Fibroblast of mammary gland (primary cell): ENCODE results near the gene CAPZB.

Experiments used
- DNase-seq: peaks from one replicate; pipeline ENCODE4 v3.0.0-alpha.2; 2010; ENCODE audit warnings: low read depth
- H3K4me3 ChIP-seq: 2 replicates; pipeline ENCODE4 v1.5.1; 2011; ENCODE audit warnings: low read depth, mild to moderate bottlenecking, low read length, moderate library complexity; ENCODE audit not compliant: control insufficient read depth
- TF ChIP-seq, protein P1 (sequence below): conservative IDR thresholded peaks from 2 replicates; pipeline ENCODE4 v1.5.1; 2011; ENCODE audit warnings: low read depth, low read length, inconsistent platforms; ENCODE audit not compliant: control insufficient read depth, insufficient read depth

Gene CAPZB

DNA sequence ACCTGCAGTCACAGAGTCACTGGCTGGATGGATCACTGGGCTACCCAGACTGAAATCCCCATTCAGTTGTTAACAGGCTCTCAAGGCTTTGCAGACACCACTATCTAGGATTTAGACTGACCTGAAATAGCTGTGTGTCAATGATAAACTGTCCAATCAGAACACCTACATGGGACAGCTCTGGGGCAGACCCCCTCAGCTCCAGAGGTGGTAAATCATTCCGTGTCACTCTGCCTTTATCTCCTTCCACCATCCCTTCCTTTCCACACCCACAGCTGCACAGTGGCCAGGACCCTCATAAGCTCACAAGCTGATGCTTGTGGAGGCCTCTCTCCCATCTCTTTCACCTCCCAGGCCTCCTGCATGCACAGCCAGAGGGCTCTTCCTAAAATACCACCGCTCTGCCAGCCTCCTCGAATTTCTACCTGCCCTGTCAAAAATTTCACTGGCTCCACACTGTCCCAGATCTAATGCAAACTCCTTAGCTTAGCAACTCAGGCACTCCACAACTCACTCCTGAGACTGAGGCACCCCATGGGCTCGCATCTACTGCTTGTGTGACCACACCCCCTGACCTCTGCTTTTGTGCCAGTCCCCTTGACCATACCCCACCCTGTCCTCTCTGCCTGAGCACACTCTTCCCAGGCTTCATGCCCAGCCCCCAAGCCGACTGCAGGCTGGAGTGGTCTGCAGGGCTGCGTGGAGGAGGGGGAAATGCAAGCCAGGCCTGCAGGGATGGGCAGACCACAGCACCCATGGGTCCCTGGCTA lies 5.8 kb downstream of the CAPZB start:
- H3K4me3 ChIP-seq, result no peak overlapping the region
- TF ChIP-seq, protein P1, sequence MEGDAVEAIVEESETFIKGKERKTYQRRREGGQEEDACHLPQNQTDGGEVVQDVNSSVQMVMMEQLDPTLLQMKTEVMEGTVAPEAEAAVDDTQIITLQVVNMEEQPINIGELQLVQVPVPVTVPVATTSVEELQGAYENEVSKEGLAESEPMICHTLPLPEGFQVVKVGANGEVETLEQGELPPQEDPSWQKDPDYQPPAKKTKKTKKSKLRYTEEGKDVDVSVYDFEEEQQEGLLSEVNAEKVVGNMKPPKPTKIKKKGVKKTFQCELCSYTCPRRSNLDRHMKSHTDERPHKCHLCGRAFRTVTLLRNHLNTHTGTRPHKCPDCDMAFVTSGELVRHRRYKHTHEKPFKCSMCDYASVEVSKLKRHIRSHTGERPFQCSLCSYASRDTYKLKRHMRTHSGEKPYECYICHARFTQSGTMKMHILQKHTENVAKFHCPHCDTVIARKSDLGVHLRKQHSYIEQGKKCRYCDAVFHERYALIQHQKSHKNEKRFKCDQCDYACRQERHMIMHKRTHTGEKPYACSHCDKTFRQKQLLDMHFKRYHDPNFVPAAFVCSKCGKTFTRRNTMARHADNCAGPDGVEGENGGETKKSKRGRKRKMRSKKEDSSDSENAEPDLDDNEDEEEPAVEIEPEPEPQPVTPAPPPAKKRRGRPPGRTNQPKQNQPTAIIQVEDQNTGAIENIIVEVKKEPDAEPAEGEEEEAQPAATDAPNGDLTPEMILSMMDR, result no peak
- DNase-seq, result no peak

DNA sequence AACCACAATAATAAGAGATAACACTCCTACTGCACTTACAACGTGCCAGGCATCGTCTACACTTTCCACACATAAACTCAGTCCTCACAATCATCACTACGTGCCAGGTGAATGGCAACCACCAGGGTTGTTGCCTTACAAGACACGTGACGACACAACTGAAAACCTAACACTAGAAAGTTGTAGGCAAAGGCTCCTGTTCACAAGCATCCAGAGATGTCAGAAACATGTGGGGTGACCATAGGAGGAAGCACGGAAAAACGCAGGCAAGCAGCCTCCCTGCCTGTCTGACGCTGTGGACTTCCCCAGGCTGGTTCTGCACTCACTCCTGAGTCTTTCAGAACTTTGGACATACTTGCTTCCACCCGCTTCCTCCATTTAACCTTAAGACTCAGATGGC lies 7.0 kb downstream of the CAPZB start:
- no peak for DNase-seq
- TF ChIP-seq, protein P1, result no peak
- H3K4me3 ChIP-seq, result no peak overlapping the region

DNA sequence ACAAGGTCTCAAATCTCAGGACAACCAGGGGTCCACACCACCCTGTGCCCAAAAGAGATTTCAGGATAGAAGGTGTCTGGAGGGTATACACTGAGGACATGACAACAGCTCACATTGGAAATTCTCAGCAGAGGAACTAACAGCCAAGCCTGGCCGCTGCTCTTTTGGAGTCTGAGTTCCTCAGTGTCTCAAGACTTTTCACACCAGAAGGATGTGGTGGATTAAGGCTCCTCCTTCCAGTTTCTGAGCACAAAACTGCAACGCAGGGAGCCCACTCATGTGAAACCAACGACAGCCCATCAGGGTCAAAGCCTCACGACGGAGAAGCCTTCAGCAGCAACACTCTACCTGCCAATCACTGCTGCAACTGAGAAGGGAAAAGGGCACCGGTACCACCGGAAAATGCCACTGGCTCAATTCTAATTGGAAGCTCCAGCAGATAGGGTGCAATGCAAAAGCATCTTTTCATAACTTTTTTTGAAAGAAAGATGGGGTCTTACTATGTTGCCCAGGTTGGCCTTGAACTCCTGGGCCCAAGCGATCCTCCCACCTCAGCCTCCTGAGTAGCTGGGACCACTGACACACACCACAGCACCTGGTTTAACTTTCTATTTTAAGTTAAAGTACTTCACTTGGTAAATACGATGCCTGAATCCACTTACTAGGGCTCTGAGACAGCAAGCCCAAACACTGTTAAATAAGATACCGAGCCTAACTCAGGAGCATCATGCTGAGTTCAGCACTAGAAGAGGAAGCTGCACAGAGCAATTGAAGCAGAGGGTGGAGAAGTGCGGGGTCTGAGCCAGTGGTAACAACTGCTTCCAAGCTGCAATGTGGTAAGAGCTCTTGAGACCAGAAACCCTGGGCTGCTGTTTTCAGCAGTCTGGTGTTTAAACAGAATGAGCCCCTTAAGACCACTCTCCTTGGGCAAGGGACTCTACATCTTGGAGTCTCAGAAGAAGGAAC lies 7.8 kb downstream of the CAPZB start:
- TF ChIP-seq, protein P1, result no peak
- no peak overlapping the region for H3K4me3 ChIP-seq
- DNase-seq, result no peak

DNA sequence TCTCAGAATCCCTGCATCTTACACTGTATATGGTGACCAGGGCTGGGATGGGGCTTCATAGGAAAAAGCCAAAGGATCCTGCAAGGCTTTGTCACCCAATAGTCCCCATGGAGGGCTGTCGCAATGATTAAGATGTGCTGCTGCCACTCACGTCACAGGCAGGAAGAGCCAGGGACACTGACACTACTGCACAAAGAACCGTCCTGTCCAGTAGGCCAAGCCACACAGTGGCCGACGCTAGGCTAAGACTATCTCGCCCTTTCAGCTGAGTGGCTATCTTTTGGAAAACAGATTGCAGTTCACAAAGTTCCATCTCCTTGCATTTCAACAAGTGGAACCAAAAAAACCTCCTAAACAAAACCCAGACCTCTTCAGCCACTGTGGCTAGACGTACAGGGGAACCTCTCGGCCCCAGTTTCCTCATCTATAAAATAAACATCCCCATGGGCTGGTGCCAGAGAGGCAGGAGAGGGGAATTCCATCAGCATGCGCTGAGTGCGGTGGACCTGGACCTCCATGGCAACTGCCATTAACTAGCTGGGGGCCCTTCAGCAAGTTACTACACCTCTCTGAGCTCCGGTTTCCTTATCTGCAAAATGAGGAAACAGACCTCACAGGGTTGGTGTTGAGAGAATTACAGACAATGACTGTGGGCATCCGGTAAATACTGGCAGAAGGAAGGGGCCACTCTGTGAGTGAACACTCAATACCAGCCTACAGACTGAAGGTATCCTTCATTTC lies 8.7 kb downstream of the CAPZB start:
- DNase-seq, result no peak
- TF ChIP-seq, protein P1, result no peak
- no peak overlapping the region for H3K4me3 ChIP-seq

DNA sequence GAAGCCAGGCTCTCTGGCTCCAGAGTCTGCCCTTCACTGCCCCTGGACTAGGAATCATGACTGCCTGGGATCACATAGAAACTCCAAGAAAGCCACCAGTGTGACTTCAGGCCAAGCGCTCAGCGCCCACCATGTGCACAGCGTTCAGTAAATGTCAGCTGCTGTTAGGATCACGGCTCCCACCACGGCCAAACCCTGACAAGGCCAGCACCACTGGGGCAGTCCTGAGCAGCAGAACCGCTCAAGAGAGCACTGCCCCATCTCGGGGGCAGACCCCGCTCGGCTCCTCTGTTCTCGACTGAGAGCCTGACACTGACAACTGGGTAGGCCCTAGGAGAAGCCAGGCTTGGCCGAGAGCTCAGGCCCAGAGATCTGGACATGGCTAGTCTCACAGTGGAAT lies 10.0 kb downstream of the CAPZB start:
- no peak overlapping the region for H3K4me3 ChIP-seq
- DNase-seq, result no peak
- TF ChIP-seq, protein P1, result no peak

DNA sequence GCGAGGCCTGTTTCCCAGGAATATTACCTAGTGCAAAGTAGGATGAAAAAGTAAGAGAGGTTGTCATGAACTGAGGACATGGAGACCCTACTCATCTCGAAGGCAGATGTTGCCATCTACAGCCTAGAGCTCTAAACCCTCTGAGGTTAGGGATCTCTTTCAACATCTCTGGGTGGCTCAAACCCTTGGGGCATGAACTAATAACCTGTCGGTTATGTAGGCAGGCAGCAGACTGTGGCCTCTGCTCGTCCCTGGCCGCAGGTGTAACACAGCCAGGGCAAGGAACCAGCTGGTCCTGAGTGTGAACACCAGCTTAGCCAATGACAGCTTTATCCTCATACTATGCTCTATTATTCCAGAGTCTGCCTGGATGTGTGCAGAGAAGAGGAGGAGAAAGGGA lies 13.2 kb downstream of the CAPZB start:
- no peak for DNase-seq
- TF ChIP-seq, protein P1, result no peak
- H3K4me3 ChIP-seq, result no peak overlapping the region
